Measurements from ENCODE around the gene LINC01488. TPM values are rescaled to one million over a fixed set of nuclear protein-coding genes. Genes with fewer than 3 reads are reported as not detected.

Gene LINC01488
- total and polyA plus RNA-seq, 9 of the 15 experiments (the other 6 are each of a cell fraction or from before 2014, with no cell fraction given) = not detected

- ChIA-PET CTCF (ENCODE audit: low intra/inter-chr PET ratio) (no interaction called here), POLR2A (no interaction called here)
- no TSS peak for BruUV-seq (replicated peaks)
- H3K9ac ChIP-seq (ENCODE audit: insufficient read depth in 1 of 2, low read depth in 2 of 2, low read length in 2 of 2) = no peak overlapping the region; a peak in 1 of 4 replicates
- no peak for DNase-seq (ENCODE audit: extremely low read depth in 1 of 4, low spot score in 3 of 4)
- WGBS (ENCODE audit: insufficient coverage, low coverage, missing lambda C conversion rate) = 2% methylated on average over 4 of the region's 4 CpGs
- TF ChIP-seq HMBOX1 (IDR thresholded peaks at IDR 0.05) (no peak), ELF1 (tag; IDR thresholded peaks at IDR 0.05) (no peak), HMG20B (CRISPR knock-in tag; IDR thresholded peaks at IDR 0.05) (no peak), CAMTA2 (CRISPR knock-in tag; conservative IDR thresholded peaks at IDR 0.05) (no peak), KDM4B (IDR thresholded peaks at IDR 0.05; ENCODE audit: borderline replicate concordance in 2 of 2, low read depth in 1 of 2) (no peak), RBBP5 (IDR thresholded peaks at IDR 0.05; ENCODE audit: borderline replicate concordance, insufficient read depth, low read length, poor library complexity, severe bottlenecking) (no peak), SRSF3 (IDR thresholded peaks at IDR 0.05; ENCODE audit: insufficient read depth, low read length) (no peak), KAT8 (IDR thresholded peaks at IDR 0.05; ENCODE audit: low read depth) (no peak), SRSF7 (optimal IDR thresholded peaks at IDR 0.05; ENCODE audit: low read depth, low read length) (no peak)
- H2AFZ ChIP-seq (ENCODE audit: low read depth, low read length) = no peak overlapping the region
- H4K20me1 ChIP-seq (replicated peaks; ENCODE audit: control insufficient read depth, insufficient read depth, low read length) = no peaks in the 10 kb centered on the region
- no peak overlapping the region for H3K27ac ChIP-seq (ENCODE audit: extremely low read depth, low read depth, low read length)
- in situ Hi-C loops (cut with MboI) (no loop called here), intact Hi-C loops (cut with micrococcal nuclease) (no loop called here)
- no peaks in the 10 kb centered on the region for H3K9me3 ChIP-seq (replicated peaks; ENCODE audit: control insufficient read depth, insufficient read depth, low read depth, low read length)
- ATAC-seq = no peak
- no peak overlapping the region for H3K4me2 ChIP-seq (ENCODE audit: insufficient read depth, low read length)
- H3K9me1 ChIP-seq (ENCODE audit: control insufficient read depth, insufficient read depth, low read length) = no peaks in the 10 kb centered on the region
- no peak overlapping the region for H3K4me3 ChIP-seq
- H3K27me3 ChIP-seq (ENCODE audit: control insufficient read depth in 2 of 2, insufficient read depth in 2 of 2, low read length in 2 of 2) = peaks cover 6 to 60% of the 10 kb centered on the region in 2 experiments
- H3K79me2 ChIP-seq (ENCODE audit: control insufficient read depth, insufficient read depth, low read length) = no peaks in the 10 kb centered on the region
- no peaks in the 10 kb centered on the region for H3K36me3 ChIP-seq (ENCODE audit: control insufficient read depth, insufficient read depth, low read length)
- H3K4me1 ChIP-seq (replicated peaks in 1 of 2; ENCODE audit: control insufficient read depth in 2 of 2, insufficient read depth in 2 of 2, low read length in 2 of 2) = peaks cover 0 to 12% of the 10 kb centered on the region in 2 experiments; a peak in 4 of 5 replicates
- no peak for FAIRE-seq
Measured at GRCh38 chr11:69521457-69521856, 40.0 kb downstream of the LINC01488 start.

Measured in K562 (cell line).